Spleen (tissue), 11 donors: Measurements from ENCODE around the gene TREML2. TPM values are rescaled to one million over a fixed set of nuclear protein-coding genes. Genes with fewer than 3 reads are reported as not detected.

Source experiments
- DNase-seq: peaks from one replicate; pipeline ENCODE4 v3.0.0-alpha.2; 2020
- H3K27ac ChIP-seq, 8 donors: fragments of 200-600 bp; sonication (generic) in 7 of 8; 1 replicate in 4 of 8; 2 replicates in 4 of 8; pipeline versions ENCODE4 v1.5.0 to v1.8.0; 2016 to 2021; ENCODE audit warnings: inconsistent platforms in 4 of 8, mild to moderate bottlenecking in 4 of 8, moderate library complexity in 1 of 8
- H3K27me3 ChIP-seq, 7 donors: fragments of 200-600 bp; sonication (generic) in 6 of 7; replicated peaks in 1 of 7; 1 replicate in 4 of 7; 2 replicates in 3 of 7; pipeline versions ENCODE4 v1.5.0 to v1.8.0; 2016 to 2021; ENCODE audit warnings: inconsistent platforms in 3 of 7, mild to moderate bottlenecking in 1 of 7
- H3K36me3 ChIP-seq, 6 donors: fragments of 200-600 bp; sonication (generic) in 5 of 6; 1 replicate in 4 of 6; 2 replicates in 2 of 6; pipeline versions ENCODE4 v1.5.0 to v1.8.0; 2016 to 2021; ENCODE audit warnings: inconsistent platforms in 2 of 6
- H3K4me1 ChIP-seq, 6 donors: fragments of 200-600 bp; sonication (generic) in 5 of 6; 1 replicate in 3 of 6; 2 replicates in 3 of 6; pipeline versions ENCODE4 v1.5.0 to v1.8.0; 2016 to 2021; ENCODE audit warnings: inconsistent platforms in 3 of 6
- H3K4me3 ChIP-seq, 8 donors: fragments of 200-600 bp; sonication (generic) in 7 of 8; 1 replicate in 4 of 8; 2 replicates in 4 of 8; pipeline versions ENCODE4 v1.5.0 to v1.8.0; 2016 to 2021; ENCODE audit warnings: inconsistent platforms in 4 of 8, mild to moderate bottlenecking in 4 of 8, moderate library complexity in 2 of 8
- H3K9me3 ChIP-seq, 8 donors: fragments of 200-600 bp; sonication (generic) in 7 of 8; 1 replicate in 4 of 8; 2 replicates in 4 of 8; pipeline versions ENCODE4 v1.5.0 to v1.8.0; 2016 to 2021; ENCODE audit warnings: inconsistent platforms in 4 of 8
- CTCF ChIP-seq, 11 experiments: fragments of 200-600 bp in 7 of 11; fragments of 450-650 bp in 4 of 11; sonication (generic) in 4 of 11; IDR thresholded peaks in 8 of 11; conservative IDR thresholded peaks in 3 of 11; 1 replicate in 7 of 11; 2 replicates in 4 of 11; pipeline versions ENCODE4 v1.4.0 to v1.8.0; 2016 to 2021; ENCODE audit warnings: antibody characterized with exemption in 11 of 11, inconsistent platforms in 4 of 11, mild to moderate bottlenecking in 1 of 11
- POLR2A ChIP-seq, 3 donors: fragments of 450-650 bp; IDR thresholded peaks; one replicate each; pipeline ENCODE4 v1.5.1; 2017; ENCODE audit warnings: antibody characterized with exemption in 3 of 3, mild to moderate bottlenecking in 1 of 3
- POLR2AphosphoS5 ChIP-seq, 3 donors: sonication (generic); formaldehyde crosslinking; IDR thresholded peaks; one replicate each; pipeline ENCODE4 v1.5.1; 2017; ENCODE audit warnings: antibody characterized with exemption in 3 of 3
- WGBS, 5 donors: extraction: QIAGEN DNeasy Blood & Tissue Kit in 3 of 5; methylation state at CpG; one replicate each; pipeline versions ENCODE4 v1.1.5 to v1.1.7; 2013 to 2018; 5-methylcytosine and 5-hydroxymethylcytosine counted together
- intact Hi-C: fragments of 100-400 bp; cut with DNase I; formaldehyde crosslinking; loops from one replicate; pipeline ENCODE4 v1.15.0; 2023; ENCODE audit warnings: low total_unique reads
- polyA plus RNA-seq, 3 donors: library from polyadenylated mRNA; stranded (reverse); fragments of 200-250 nt; gene quantifications; one replicate each; pipeline ENCODE4 v1.2.1, GENCODE V29; 2013
- total RNA-seq, 7 donors: library from RNA; depleted of rRNA in 3 of 7; stranded (reverse); fragments of >200 nt in 3 of 7; fragmentation: NEBNext Ultra II Directional in 4 of 7; extraction: Animal tissue kit (Norgen Biotek cat#: 25700) in 4 of 7; gene quantifications; one replicate each; pipeline versions ENCODE4 v1.1.0 to v1.2.1, GENCODE V29; 2016 to 2021
- donor health status: healthy with polysubstance abuse.
- donor health status: DM: no; HTN: no; CAD: no; lungs with moderate emphysema.
- donor health status: DM: no; HTN: no; CAD: no.
- donor health status: Bipolar disorder and iron deficiency.
- donor health status: healthy.
- donor health status: DM: no; HTN: no; CAD: no.
- donor health status: DM: yes; HTN: yes; CAD: no.

Gene TREML2
- total and polyA plus RNA-seq, 10 donors = 1.9 to 28.8 (median 10.2) TPM

GRCh38 chr6:41239467-41240159 is 38.7 kb upstream of the TREML2 start:
- H3K4me1 ChIP-seq = no peaks in the 10 kb centered on the region
- H3K27me3 ChIP-seq = peaks cover 0 to 39% (median 13%) of the 10 kb centered on the region in 7 donors
- WGBS, 5 donors = 23 to 64% (median 26%) methylated on average over 22 of the region's 22 CpGs
- H3K9me3 ChIP-seq = no peaks in the 10 kb centered on the region
- TF ChIP-seq CTCF (IDR thresholded peaks at IDR 0.05 in 8 of 11, conservative IDR thresholded peaks at IDR 0.05 in 3 of 11) = no peak
- no peak for TF ChIP-seq POLR2A (IDR thresholded peaks at IDR 0.05)
- no peak for TF ChIP-seq POLR2AphosphoS5 (IDR thresholded peaks at IDR 0.05)
- H3K4me3 ChIP-seq = no peak overlapping the region
- no peak overlapping the region for H3K27ac ChIP-seq
- DNase-seq = no peak
- H3K36me3 ChIP-seq = no peaks in the 10 kb centered on the region
- intact Hi-C loops = no loop called here

DNA sequence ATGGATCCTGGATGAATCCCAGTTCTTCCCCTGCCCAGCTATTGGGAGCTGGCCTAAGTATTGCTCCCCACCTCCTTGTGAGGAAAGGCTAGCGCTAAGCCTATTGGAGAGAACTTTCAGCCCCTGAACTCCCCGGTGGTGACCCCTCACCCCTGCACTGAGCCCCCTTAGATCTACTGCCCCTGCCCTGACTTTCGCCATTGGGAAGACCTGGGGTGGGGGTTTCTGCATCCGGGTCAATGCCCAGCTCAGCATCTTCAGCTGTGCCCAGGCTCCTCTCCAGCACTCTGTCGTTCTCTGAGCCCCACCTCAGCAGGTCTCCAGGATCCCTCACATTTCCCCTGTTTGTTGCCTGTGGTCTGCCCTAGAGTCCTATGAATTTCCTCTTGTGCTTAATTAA is 36.2 kb upstream of the TREML2 start:
- Histone ChIP-seq H3K36me3 (no peaks in the 10 kb centered on the region), H3K9me3 (no peaks in the 10 kb centered on the region), H3K4me1 (no peaks in the 10 kb centered on the region), H3K4me3 (no peak overlapping the region), H3K27me3 (peaks cover 0 to 39% (median 13%) of the 10 kb centered on the region in 7 donors), H3K27ac (no peak overlapping the region)
- intact Hi-C loops = no loop called here
- TF ChIP-seq POLR2AphosphoS5 (IDR thresholded peaks at IDR 0.05) = no peak
- TF ChIP-seq POLR2A (IDR thresholded peaks at IDR 0.05) = no peak
- TF ChIP-seq CTCF (IDR thresholded peaks at IDR 0.05 in 8 of 11, conservative IDR thresholded peaks at IDR 0.05 in 3 of 11) = no peak
- DNase-seq = no peak
- 67 to 83% (median 78%) methylated on average over 5 of the region's 5 CpGs for WGBS, 5 donors

DNA sequence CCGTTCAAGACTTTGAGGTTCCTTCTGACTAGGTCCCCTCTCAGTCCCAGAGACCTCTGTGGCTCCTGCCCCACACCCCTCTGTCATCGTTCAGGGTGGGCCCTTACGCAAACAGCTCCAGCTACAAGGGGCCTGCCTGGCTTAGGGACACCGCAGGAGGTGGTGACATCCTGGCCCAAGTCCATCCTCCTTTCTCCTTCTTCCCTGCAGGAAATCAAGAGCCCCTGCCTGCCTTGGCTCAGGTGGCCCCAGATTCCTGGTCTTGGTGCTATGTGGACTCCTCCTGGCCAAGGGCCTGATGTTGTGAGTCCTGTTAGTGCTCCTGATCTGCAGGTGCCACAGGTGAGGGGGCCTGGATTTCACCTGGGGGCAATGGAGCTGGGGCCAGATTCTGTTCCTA is 35.3 kb upstream of the TREML2 start:
- H3K27me3 ChIP-seq = peaks cover 0 to 39% (median 13%) of the 10 kb centered on the region in 7 donors
- intact Hi-C loops = no loop called here
- H3K27ac ChIP-seq = no peak overlapping the region
- TF ChIP-seq POLR2AphosphoS5 (IDR thresholded peaks at IDR 0.05) (no peak), CTCF (IDR thresholded peaks at IDR 0.05 in 8 of 11, conservative IDR thresholded peaks at IDR 0.05 in 3 of 11) (no peak), POLR2A (IDR thresholded peaks at IDR 0.05) (no peak)
- no peak overlapping the region for H3K4me3 ChIP-seq
- no peaks in the 10 kb centered on the region for H3K36me3 ChIP-seq
- DNase-seq = no peak
- H3K4me1 ChIP-seq = no peaks in the 10 kb centered on the region
- no peaks in the 10 kb centered on the region for H3K9me3 ChIP-seq
- 56 to 91% (median 77%) methylated on average over 4 of the region's 4 CpGs for WGBS, 5 donors

DNA sequence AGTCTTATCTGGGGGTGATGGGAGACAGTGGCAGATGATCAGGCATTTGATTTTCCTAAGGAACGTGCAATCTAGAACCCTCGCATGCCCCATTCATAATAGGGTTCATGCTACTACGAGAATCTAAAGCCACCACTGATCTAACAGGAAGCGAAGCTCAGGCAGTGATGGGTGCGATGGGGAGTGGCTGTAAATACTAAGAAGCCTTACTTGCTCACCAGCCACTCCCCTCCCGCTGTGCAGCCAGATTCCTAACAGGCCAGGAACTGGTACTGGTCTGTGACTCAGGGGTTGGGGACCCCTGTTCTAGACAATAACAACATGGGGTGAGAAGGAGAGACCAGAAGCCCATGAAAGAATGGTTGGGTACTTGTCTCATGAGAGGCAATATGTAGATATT is 31.7 kb upstream of the TREML2 start:
- Histone ChIP-seq H3K36me3 (no peaks in the 10 kb centered on the region), H3K27ac (no peak overlapping the region), H3K27me3 (peaks cover 0 to 12% (median 0%) of the 10 kb centered on the region in 7 donors), H3K4me1 (no peaks in the 10 kb centered on the region), H3K9me3 (no peaks in the 10 kb centered on the region), H3K4me3 (no peak overlapping the region)
- intact Hi-C loops = no loop called here
- TF ChIP-seq POLR2AphosphoS5 (IDR thresholded peaks at IDR 0.05) = no peak
- no peak for TF ChIP-seq CTCF (IDR thresholded peaks at IDR 0.05 in 8 of 11, conservative IDR thresholded peaks at IDR 0.05 in 3 of 11)
- TF ChIP-seq POLR2A (IDR thresholded peaks at IDR 0.05) = no peak
- DNase-seq = no peak
- WGBS, 5 donors = 79 to 98% (median 87%) methylated on average over 6 of the region's 6 CpGs
